IMR-90 (cell line): ENCODE measurements around the gene RBM48. TPM values are rescaled to one million over a fixed set of nuclear protein-coding genes. Genes with fewer than 3 reads are reported as not detected.

Source experiments
- ATAC-seq: fragments of 200-7000 bp; cut with Tn5 transposase; 2 replicates; pipeline ENCODE4 v1.9.1; 2020; ENCODE audit warnings: low read depth, mild to moderate bottlenecking, moderate library complexity
- BruUV-seq: library from RNA; stranded (reverse); fragments of 400-500 nt; replicated peaks from 2 replicates; lab custom pipeline; 2021; lab: Mats Ljungman, UMichigan
- CTCF ChIA-PET: fragments of 300-600 bp; formaldehyde crosslinking; extraction: SDS; loops from one replicate; lab custom pipeline; 2021; ENCODE audit warnings: antibody characterized with exemption; lab: Yijun Ruan, JAX
- POLR2A ChIA-PET: fragments of 300-600 bp; sonication (Branson Sonifier 250); formaldehyde crosslinking; loops from one replicate; lab custom pipeline; 2022; ENCODE audit warnings: antibody characterized with exemption; ENCODE audit not compliant: unreplicated experiment; lab: Charles Lee
- DNase-seq: peaks from one replicate; pipeline ENCODE4 v3.0.0; 2013
- H2AFZ ChIP-seq: replicated peaks from 2 replicates; pipeline ENCODE3; 2013; ENCODE audit warnings: low read length, mild to moderate bottlenecking; ENCODE audit not compliant: poor library complexity
- H2AK5ac ChIP-seq: 2 replicates; pipeline ENCODE4 v1.6.1; 2013; ENCODE audit warnings: low read depth, low read length, inconsistent platforms
- H2AK9ac ChIP-seq: replicated peaks from 2 replicates; pipeline ENCODE3; 2013; ENCODE audit warnings: mild to moderate bottlenecking, low read depth, low read length, moderate library complexity; ENCODE audit not compliant: poor library complexity
- H2BK120ac ChIP-seq: 2 replicates; pipeline ENCODE4 v1.6.1; 2013; ENCODE audit warnings: low read depth, low read length, inconsistent platforms
- H2BK15ac ChIP-seq: 3 replicates; pipeline ENCODE4 v1.6.1; 2013; ENCODE audit warnings: low read depth, low read length, inconsistent platforms
- H2BK20ac ChIP-seq: 2 replicates; pipeline ENCODE4 v1.6.1; 2013; ENCODE audit warnings: low read depth, mild to moderate bottlenecking, inconsistent platforms, low read length, moderate library complexity
- H2BK5ac ChIP-seq: 2 replicates; pipeline ENCODE4 v1.6.1; 2013; ENCODE audit warnings: mild to moderate bottlenecking, low read depth, low read length, inconsistent platforms; ENCODE audit not compliant: poor library complexity, severe bottlenecking
- H3K14ac ChIP-seq: replicated peaks from 2 replicates; pipeline ENCODE4 v1.6.1; 2013; ENCODE audit warnings: low read depth, low read length, inconsistent platforms
- H3K18ac ChIP-seq: 2 replicates; pipeline ENCODE4 v1.6.1; 2013; ENCODE audit warnings: low read depth, low read length, control low read depth
- H3K23ac ChIP-seq: 2 replicates; pipeline ENCODE4 v1.6.1; 2013; ENCODE audit warnings: low read depth, low read length, inconsistent platforms
- H3K27ac ChIP-seq: 2 replicates; pipeline ENCODE4 v1.5.1; 2013; ENCODE audit warnings: mild to moderate bottlenecking, control low read depth, low read length; ENCODE audit not compliant: insufficient read depth
- H3K27me3 ChIP-seq: 2 replicates; pipeline ENCODE4 v1.6.1; 2013; ENCODE audit warnings: low read length; ENCODE audit not compliant: control insufficient read depth, insufficient read depth
- H3K36me3 ChIP-seq: 2 replicates; pipeline ENCODE4 v1.6.1; 2013; ENCODE audit warnings: low read length, mixed read lengths; ENCODE audit not compliant: control insufficient read depth, insufficient read depth
- H3K4ac ChIP-seq: 2 replicates; pipeline ENCODE4 v1.6.1; 2013; ENCODE audit warnings: low read depth, low read length, inconsistent platforms
- H3K4me1 ChIP-seq: 2 replicates; pipeline ENCODE4 v1.6.1; 2013; ENCODE audit warnings: low read length, mixed read lengths; ENCODE audit not compliant: control insufficient read depth, insufficient read depth
- H3K4me2 ChIP-seq: 2 replicates; pipeline ENCODE4 v1.6.1; 2013; ENCODE audit warnings: low read depth, mild to moderate bottlenecking, control low read depth, low read length, moderate library complexity
- H3K4me3 ChIP-seq: 2 replicates; pipeline ENCODE4 v1.5.1; 2013; ENCODE audit warnings: low read depth, mild to moderate bottlenecking, control low read depth, low read length, moderate library complexity; ENCODE audit not compliant: insufficient read depth
- H3K56ac ChIP-seq: 2 replicates; pipeline ENCODE4 v1.6.1; 2013; ENCODE audit warnings: low read length, inconsistent platforms; ENCODE audit not compliant: insufficient read depth; ENCODE audit errors: extremely low read depth
- H3K79me1 ChIP-seq, 2 experiments: 2 replicates each; pipeline ENCODE4 v1.6.1; 2013; ENCODE audit warnings: low read length in 2 of 2, inconsistent platforms in 1 of 2, low read depth in 1 of 2
- H3K9ac ChIP-seq: 2 replicates; pipeline ENCODE4 v1.6.1; 2013; ENCODE audit warnings: low read depth, low read length, control low read depth
- H3K9me1 ChIP-seq: 2 replicates; pipeline ENCODE4 v1.6.1; 2013; ENCODE audit warnings: low read length, inconsistent platforms; ENCODE audit not compliant: insufficient read depth
- H3K9me3 ChIP-seq: 2 replicates; pipeline ENCODE4 v1.6.1; 2013; ENCODE audit warnings: low read length; ENCODE audit not compliant: control insufficient read depth, insufficient read depth
- H4K20me1 ChIP-seq: 2 replicates; pipeline ENCODE4 v1.6.1; 2013; ENCODE audit warnings: low read length, inconsistent platforms; ENCODE audit not compliant: insufficient read depth
- H4K5ac ChIP-seq: 2 replicates; pipeline ENCODE4 v1.6.1; 2013; ENCODE audit warnings: mild to moderate bottlenecking, low read depth, low read length, control low read depth
- H4K8ac ChIP-seq, 2 experiments: 2 replicates each; pipeline ENCODE4 v1.6.1; 2013; ENCODE audit warnings: low read depth in 2 of 2, low read length in 2 of 2, control low read depth in 1 of 2, inconsistent platforms in 1 of 2
- H4K91ac ChIP-seq: 2 replicates; pipeline ENCODE4 v1.6.1; 2013; ENCODE audit warnings: low read depth, low read length, inconsistent platforms; ENCODE audit not compliant: insufficient read depth
- BHLHE40 ChIP-seq: fragments of 150-350 bp; IDR thresholded peaks from 2 replicates; pipeline ENCODE4 v1.6.1; 2016; ENCODE audit warnings: mild to moderate bottlenecking, low read depth, low read length
- CEBPB ChIP-seq: IDR thresholded peaks from 2 replicates; pipeline ENCODE4 v1.6.1; 2012; ENCODE audit warnings: low read depth, low read length, improper control_type of control experiment
- FOS ChIP-seq: fragments of 150-350 bp; IDR thresholded peaks from 2 replicates; pipeline ENCODE4 v1.6.1; 2016; ENCODE audit warnings: low read depth, low read length
- MAFK ChIP-seq: IDR thresholded peaks from 2 replicates; pipeline ENCODE4 v1.6.1; 2012; ENCODE audit warnings: low read depth, low read length, improper control_type of control experiment
- MXI1 ChIP-seq: IDR thresholded peaks from 2 replicates; pipeline ENCODE4 v1.6.1; 2012; ENCODE audit warnings: low read depth, mild to moderate bottlenecking, low read length, moderate library complexity, borderline replicate concordance
- NFE2L2 ChIP-seq: fragments of 150-350 bp; IDR thresholded peaks from 2 replicates; pipeline ENCODE4 v1.6.1; 2016; ENCODE audit warnings: low read depth, mild to moderate bottlenecking, low read length
- POLR2A ChIP-seq: IDR thresholded peaks from 2 replicates; pipeline ENCODE4 v1.6.1; 2012; ENCODE audit warnings: mild to moderate bottlenecking, low read depth, low read length
- RFX5 ChIP-seq: IDR thresholded peaks from 2 replicates; pipeline ENCODE4 v1.8.0; 2012; ENCODE audit warnings: low read depth, mild to moderate bottlenecking, low read length, moderate library complexity
- SMC3 ChIP-seq: fragments of 150-350 bp; IDR thresholded peaks from 2 replicates; pipeline ENCODE4 v1.6.1; 2016; ENCODE audit warnings: low read depth, mild to moderate bottlenecking, antibody characterized with exemption, low read length, moderate library complexity
- WGBS, 2 experiments: methylation state at CpG; one replicate each; pipeline versions ENCODE4 v1.1.5 to v1.1.7; 2013; ENCODE audit warnings: missing lambda C conversion rate in 2 of 2; ENCODE audit not compliant: insufficient read length in 1 of 2; ENCODE audit errors: extremely low coverage in 2 of 2; 5-methylcytosine and 5-hydroxymethylcytosine counted together
- dilution Hi-C: fragments of 300-500 bp; cut with HindIII; formaldehyde crosslinking; loops from one replicate; pipeline ENCODE4 v1.14.3; 2018; ENCODE audit warnings: low sequenced_read_pairs; ENCODE audit not compliant: unreplicated experiment
- in situ Hi-C: fragments of 300-500 bp; cut with MboI; formaldehyde crosslinking; loops from 3 replicates; pipeline ENCODE4 v1.14.3; 2019; ENCODE audit warnings: low sequenced_read_pairs, inconsistent platforms, mixed read lengths
- intact Hi-C: fragments of 100-400 bp; cut with micrococcal nuclease; formaldehyde crosslinking; loops from 2 replicates; pipeline ENCODE4 v1.10.0; 2022
- polyA plus RNA-seq, 3 experiments: library from polyadenylated mRNA; depleted of rRNA; stranded (reverse); fragments of >200 nt; gene quantifications; 2 replicates each; pipeline ENCODE4 v1.2.3, GENCODE V29; 2012; ENCODE audit warnings: low replicate concordance in 1 of 3
- total RNA-seq: library from RNA; depleted of rRNA; stranded (reverse); fragments of >200 nt; gene quantifications from 2 replicates; pipeline ENCODE4 v1.2.3, GENCODE V29; 2012
- TF ChIP-seq, protein P1 (sequence below): fragments of 150-350 bp; IDR thresholded peaks from 2 replicates; pipeline ENCODE4 v1.6.1; 2017; ENCODE audit warnings: mild to moderate bottlenecking, antibody characterized with exemption, low read length, low read depth
- TF ChIP-seq, protein P2 (sequence below): fragments of 150-350 bp; IDR thresholded peaks from 2 replicates; pipeline ENCODE4 v1.6.1; 2016; ENCODE audit warnings: low read depth, mild to moderate bottlenecking, low read length, moderate library complexity, borderline replicate concordance

RBM48 gene
- total and polyA plus RNA-seq, 2 of the 4 experiments (the other 2 are of a cell fraction) = 5.1 to 5.6 TPM

DNA sequence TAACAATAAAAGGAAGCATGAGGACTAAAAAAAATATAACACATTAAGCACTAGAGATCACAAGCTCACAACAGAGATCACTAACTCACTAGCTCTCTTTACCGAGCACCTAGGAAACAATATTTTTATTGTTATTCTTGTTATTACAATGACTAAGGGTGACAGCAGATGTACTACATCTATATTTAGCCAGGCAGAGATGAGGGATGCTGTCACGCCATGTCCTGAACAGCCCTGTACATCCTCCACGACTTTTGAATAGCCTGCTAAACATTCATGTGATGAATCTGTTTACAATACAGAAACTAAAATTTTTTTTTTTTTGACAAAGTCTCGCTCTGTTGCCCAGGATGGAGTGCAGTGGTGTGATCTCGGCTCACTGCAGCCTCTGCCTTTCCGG, 38.9 kb downstream of the RBM48 start:
- Histone ChIP-seq H2AFZ (no peak overlapping the region), H2AK5ac (no peak overlapping the region), H3K79me1 (peaks cover 3 to 26% of the 10 kb centered on the region in 2 experiments; a peak in 3 of 4 replicates), H2BK5ac (no peak overlapping the region), H2AK9ac (no peak overlapping the region), H2BK120ac (no peak overlapping the region), H3K23ac (no peak overlapping the region), H4K20me1 (no peaks in the 10 kb centered on the region), H3K9ac (no peak overlapping the region), H4K5ac (no peak overlapping the region), H3K4ac (no peak overlapping the region), H3K36me3 (peaks cover 14% of the 10 kb centered on the region), H3K4me2 (no peak overlapping the region), H3K4me1 (no peaks in the 10 kb centered on the region), H3K27me3 (no peaks in the 10 kb centered on the region), H3K14ac (no peak overlapping the region), H3K9me1 (no peaks in the 10 kb centered on the region), H2BK15ac (no peak overlapping the region), H3K56ac (no peak overlapping the region), H4K91ac (no peak overlapping the region), H3K18ac (no peak overlapping the region), H2BK20ac (no peak overlapping the region), H3K9me3 (no peaks in the 10 kb centered on the region), H3K27ac (no peak overlapping the region), H3K4me3 (no peak overlapping the region), H4K8ac (no peak overlapping the region)
- intact Hi-C loops (no loop called here), in situ Hi-C loops (no loop called here), dilution Hi-C loops (no loop called here)
- ChIA-PET CTCF (interaction anchor here (0.7 kb wide), 1 partner anchor 16 kb away, joined by 3 read pairs; no protein-coding TSS in a partner anchor), POLR2A (no interaction called here)
- ATAC-seq (no peak), DNase-seq (peak; percentile 59)
- TF ChIP-seq BHLHE40 = no peak
- no peak for TF ChIP-seq SMC3
- TF ChIP-seq MAFK = no peak
- TF ChIP-seq, protein P1, sequence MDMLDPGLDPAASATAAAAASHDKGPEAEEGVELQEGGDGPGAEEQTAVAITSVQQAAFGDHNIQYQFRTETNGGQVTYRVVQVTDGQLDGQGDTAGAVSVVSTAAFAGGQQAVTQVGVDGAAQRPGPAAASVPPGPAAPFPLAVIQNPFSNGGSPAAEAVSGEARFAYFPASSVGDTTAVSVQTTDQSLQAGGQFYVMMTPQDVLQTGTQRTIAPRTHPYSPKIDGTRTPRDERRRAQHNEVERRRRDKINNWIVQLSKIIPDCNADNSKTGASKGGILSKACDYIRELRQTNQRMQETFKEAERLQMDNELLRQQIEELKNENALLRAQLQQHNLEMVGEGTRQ = no peak
- TF ChIP-seq RFX5 = no peak
- no peak for TF ChIP-seq NFE2L2
- TF ChIP-seq POLR2A = no peak
- no peak for TF ChIP-seq CEBPB
- TF ChIP-seq, protein P2, sequence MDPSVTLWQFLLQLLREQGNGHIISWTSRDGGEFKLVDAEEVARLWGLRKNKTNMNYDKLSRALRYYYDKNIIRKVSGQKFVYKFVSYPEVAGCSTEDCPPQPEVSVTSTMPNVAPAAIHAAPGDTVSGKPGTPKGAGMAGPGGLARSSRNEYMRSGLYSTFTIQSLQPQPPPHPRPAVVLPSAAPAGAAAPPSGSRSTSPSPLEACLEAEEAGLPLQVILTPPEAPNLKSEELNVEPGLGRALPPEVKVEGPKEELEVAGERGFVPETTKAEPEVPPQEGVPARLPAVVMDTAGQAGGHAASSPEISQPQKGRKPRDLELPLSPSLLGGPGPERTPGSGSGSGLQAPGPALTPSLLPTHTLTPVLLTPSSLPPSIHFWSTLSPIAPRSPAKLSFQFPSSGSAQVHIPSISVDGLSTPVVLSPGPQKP = no peak
- TF ChIP-seq FOS = no peak
- TF ChIP-seq MXI1 = no peak
- no CpG with 5 or more reads among the region's 6 CpGs for WGBS, 2 experiments
- BruUV-seq = no TSS peak
